SW 1271 (cell line): ENCODE measurements around the gene SLC25A18.
"Not testable (repeated sequence)": the region's sequence is repeated elsewhere in the genome, so short reads cannot be mapped to it uniquely, and the experiment has no call there.

Experiments used
- DNase-seq, 2 experiments: peaks; one replicate each; lab custom pipeline; 2025; lab: John Stamatoyannopoulos, UW

The SLC25A18 gene, protein sequence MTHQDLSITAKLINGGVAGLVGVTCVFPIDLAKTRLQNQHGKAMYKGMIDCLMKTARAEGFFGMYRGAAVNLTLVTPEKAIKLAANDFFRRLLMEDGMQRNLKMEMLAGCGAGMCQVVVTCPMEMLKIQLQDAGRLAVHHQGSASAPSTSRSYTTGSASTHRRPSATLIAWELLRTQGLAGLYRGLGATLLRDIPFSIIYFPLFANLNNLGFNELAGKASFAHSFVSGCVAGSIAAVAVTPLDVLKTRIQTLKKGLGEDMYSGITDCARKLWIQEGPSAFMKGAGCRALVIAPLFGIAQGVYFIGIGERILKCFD

DNA sequence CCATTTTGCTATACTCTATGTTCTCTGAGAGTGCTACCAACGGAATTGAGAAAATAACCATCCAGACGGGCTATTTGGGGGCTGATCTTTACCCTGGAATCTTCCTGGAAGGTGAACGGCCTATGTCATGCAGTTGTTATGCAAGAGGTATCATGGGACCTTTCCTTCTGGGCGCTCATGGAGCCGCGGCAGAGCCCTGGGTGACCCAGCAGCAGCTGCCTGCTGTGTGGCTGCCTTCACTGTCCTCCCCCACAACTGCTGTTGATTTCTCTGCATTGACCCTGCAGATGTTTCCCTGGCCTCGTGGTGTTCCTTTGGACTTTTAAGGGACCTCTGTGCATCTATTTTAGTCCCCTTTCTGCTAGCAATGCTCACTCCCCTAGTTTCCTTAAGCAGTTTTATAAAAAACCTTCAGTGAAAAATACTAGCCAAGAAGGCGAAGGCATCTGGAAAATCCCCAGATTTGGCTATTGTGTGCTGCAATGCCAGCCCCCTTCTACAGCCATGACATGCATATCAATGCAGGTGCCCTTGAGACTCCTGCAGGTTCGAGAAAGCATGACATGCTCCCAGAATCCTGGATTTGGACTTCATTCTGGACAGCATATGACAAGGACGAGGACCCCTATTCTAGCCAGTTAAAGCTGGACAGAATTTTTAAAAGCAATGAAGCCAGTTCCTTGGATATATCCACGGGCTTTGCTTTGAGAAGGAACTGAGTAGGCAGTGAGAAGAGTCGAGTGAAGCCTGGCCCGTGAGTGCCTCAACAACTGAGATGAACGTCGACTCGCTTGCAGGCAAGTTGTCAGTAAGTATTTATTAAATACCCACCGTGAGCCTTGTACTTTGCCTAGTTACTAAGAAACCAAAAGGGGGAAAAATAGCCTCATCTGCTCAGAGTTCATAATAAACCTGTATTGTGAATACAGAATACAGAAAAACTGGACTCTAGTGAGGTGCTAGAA is at the start of gene SLC25A18:
Gene SLC25A18, plus strand, starts transcription at position 593 of the 965 bp plus-strand sequence. CDS start 16,447 bp downstream, outside the sequence.
- DNase-seq = no peak

DNA sequence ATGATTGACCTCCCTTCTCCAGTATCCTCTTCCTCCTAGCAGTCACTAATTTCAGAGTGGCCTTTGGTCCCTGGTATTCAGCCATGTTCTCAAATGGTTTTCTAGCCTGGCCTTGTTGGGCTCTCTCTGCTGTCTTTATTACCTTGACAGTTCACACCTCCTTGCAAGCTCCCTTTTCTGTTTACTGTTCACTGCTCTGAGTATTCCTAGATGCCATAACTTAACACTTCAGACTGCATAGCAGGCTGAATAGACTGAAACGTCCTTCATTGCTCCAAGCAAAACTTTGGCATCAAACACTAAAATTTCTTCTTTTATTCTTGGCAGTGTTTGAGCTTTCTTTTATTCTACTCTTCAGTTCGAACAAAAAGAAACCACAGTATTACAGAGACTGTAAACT is 49.7 kb upstream of the SLC25A18 start:
- no peak for DNase-seq

DNA sequence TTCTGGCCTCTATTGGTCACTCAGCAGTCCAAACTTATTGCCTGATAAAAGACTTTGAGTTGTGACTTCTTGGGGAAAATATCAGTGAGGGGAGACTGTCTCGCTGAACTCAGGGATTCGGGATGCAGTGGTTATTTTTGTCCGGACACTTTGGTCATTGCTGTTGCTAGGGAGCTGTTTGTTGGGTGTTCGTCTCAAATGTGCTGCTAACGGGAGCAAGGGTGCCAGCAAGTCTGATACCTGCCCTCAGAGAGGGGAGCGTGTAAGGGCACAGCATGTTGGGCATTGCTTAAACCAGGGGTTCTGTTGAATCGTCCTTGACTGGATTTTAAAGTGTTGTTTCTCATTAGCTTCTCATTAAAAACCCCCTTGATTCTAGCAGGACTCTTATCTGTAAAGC is 49.2 kb upstream of the SLC25A18 start:
- DNase-seq = no peak

DNA sequence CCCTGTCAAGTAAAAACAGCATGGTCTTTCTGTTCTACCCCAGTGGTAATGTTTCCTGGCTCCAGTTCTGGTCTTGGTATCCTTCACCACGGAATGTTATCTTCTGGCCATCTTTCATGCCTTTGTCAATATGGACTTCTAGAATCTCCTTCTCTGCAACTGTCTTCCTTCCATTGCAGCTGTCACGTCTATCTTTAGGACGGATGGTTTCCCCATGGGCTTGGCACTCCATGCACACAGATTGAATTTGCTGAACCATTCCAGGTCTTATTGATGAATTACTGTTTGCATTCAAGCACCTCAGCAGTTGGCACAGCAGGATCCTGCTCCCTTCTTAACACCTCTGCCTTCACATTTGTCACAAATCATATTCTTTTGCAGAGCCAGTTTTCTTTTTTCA is 44.9 kb upstream of the SLC25A18 start:
- no peak for DNase-seq

DNA sequence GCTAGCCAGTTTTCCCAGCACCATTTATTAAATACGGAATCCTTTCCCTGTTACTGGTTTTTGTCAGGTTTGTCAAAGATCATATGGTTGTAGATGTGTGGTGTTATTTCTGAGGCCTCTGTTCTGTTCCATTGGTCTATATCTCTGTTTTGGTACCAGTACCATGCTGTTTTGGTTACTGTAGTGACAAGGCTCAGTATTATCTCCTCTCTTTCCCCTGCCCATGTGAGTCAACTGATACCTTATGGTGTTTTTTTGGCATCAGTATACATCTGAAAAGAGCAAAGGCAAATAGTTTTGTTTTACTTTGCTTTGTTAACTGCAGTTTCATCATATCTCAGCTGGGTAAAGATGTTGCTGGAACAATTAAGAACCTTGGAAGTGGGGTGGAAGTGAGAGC is 41.3 kb upstream of the SLC25A18 start:
- not testable (repeated sequence) for DNase-seq

DNA sequence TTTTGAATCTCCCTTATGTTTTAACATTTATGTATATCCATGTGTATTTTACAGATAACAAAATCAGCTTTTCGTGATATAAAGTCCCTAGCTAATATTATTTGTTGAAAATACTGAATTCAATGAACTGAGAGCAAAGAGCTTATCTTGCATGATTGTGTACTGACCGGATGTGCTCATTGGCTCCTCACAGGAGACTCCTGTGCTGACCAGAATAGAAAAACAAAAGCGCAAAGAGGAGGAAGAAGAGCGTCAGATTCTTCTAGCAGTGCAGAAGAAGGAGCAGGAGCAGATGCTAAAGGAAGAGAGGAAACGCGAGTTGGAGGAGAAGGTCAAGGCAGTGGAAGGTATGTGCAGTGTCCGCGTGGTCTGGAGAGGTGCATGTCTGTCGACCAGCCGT is 39.4 kb upstream of the SLC25A18 start:
- no peak for DNase-seq

DNA sequence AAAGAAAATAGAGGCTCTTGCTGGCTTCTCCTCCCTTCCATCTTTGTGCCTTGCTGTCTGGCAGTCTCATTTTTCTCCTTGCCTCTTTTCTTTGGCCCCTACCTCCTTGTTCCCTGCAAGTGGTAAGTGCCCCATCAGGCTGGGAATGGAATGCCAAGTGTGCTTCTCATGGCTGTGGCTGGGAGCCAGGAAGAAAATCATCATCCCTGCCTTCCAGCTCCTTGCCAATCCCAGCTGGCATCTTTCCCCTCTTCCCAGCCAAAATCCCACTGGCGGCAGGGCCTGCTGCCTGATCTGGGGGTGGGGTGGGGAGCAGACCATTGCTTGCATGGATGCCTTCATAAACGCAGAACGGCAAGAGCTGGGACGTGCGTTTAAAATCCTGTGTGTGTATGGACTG is 27.0 kb upstream of the SLC25A18 start:
- no peak for DNase-seq

DNA sequence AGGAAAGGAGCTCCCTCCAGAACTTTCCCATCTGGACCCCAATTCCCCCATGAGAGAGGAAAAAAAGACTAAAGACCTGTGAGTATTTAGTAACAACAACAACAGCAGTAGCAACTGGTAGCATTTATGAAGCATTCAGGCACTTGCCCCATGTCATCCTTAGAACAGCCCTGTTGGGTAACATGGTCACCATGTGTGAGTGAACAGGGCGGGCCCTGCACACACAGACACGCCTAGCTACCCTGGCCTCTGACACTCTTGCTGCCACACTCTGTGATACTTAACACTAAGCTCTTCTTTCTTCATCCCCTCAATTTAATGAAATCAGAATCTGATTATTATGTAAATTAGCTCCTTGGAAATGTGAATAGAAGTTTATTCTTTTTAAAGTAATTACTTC is 26.1 kb upstream of the SLC25A18 start:
- no peak for DNase-seq

DNA sequence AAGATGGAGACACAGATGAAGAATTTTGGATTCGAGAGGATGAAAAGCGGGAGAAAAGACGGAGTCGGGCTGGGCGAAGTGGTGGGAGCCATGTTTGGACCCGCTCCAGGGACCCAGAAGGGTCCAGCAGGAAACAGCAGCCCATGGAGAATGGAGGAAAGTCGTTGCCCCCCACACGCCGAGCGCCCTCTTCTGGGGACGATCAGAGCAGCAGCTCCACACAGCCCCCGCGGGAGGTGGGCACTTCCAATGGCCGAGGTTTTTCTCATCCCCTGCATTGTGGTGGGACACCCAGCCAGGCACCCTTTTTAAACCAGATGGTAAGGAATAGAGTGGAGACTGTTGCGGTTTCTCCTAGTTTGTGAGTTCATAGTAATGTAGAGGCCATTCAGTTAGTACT is 22.8 kb upstream of the SLC25A18 start:
- no peak for DNase-seq

DNA sequence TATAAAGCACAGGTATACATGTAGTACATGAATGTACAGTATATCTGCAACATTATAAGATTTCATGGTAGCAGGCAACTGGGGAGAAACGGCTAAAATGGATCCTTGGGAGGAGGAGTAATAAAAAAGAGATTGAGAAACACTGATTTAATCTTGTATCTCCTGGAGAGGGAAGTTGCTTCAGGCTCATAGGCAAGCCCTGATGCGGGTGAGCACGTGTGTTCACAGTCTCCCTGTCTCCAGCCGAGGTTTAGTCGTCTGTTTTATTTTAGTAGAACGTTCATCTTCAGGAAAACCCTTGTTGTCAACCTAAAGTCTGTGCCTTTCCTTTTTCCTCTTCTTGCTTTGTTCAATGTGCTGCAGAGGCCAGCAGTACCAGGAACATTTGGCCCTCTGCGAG is 21.8 kb upstream of the SLC25A18 start:
- DNase-seq = no peak

DNA sequence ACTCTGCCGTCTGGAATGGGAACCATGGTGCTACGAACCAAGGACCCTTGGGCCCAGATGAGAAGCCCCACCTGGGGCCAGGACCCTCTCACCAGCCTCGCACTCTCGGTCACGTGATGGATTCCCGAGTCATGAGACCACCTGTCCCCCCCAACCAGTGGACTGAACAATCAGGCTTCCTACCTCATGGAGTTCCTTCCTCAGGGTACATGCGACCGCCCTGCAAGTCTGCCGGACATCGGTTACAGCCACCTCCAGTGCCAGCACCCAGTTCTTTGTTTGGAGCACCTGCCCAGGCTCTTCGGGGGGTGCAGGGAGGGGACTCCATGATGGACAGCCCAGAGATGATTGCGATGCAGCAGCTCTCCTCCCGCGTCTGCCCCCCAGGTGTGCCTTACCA is 20.8 kb upstream of the SLC25A18 start:
- DNase-seq = no peak

DNA sequence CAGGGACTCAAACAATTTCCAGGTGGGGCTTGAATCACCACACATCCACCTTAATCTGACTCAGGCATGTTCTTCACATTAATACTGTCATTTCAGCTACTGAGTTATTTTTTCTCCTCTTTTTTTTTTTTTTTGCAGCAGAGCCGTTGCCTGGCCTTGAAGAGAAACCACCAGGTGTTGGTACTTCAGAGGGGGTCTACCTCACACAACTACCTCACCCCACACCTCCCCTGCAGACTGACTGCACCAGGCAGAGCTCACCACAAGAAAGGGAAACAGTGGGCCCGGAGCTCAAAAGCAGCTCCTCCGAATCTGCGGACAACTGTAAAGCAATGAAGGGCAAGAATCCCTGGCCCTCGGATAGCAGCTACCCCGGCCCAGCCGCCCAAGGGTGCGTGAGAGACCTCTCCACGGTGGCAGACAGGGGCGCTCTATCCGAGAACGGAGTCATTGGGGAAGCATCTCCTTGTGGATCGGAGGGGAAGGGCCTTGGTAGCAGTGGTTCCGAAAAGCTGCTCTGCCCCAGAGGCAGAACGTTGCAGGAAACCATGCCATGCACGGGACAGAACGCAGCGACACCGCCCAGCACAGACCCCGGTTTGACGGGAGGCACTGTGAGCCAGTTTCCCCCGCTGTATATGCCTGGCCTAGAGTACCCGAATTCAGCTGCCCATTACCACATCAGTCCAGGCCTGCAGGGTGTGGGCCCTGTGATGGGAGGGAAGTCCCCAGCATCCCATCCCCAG is 15.1 kb upstream of the SLC25A18 start:
- no peak for DNase-seq

DNA sequence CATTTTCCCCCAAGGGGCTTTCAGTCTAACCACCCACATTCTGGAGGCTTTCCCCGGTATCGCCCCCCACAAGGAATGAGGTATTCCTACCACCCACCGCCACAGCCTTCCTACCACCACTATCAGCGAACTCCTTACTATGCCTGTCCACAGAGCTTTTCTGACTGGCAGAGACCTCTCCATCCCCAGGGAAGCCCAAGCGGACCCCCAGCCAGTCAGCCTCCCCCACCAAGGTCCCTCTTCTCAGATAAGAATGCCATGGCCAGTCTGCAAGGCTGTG is 14.6 kb upstream of the SLC25A18 start:
- no peak for DNase-seq

DNA sequence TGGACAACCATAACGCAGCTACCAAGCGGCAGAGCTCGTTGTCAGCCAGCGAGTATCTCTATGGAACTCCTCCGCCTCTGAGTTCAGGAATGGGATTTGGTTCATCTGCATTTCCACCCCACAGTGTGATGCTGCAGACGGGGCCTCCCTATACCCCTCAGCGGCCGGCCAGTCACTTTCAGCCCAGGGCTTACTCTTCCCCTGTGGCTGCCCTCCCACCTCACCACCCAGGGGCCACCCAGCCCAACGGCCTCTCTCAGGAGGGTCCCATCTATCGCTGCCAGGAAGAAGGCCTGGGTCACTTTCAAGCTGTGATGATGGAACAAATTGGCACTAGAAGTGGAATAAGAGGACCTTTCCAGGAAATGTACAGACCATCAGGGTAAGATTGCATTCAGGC is 14.1 kb upstream of the SLC25A18 start:
- no peak for DNase-seq

DNA sequence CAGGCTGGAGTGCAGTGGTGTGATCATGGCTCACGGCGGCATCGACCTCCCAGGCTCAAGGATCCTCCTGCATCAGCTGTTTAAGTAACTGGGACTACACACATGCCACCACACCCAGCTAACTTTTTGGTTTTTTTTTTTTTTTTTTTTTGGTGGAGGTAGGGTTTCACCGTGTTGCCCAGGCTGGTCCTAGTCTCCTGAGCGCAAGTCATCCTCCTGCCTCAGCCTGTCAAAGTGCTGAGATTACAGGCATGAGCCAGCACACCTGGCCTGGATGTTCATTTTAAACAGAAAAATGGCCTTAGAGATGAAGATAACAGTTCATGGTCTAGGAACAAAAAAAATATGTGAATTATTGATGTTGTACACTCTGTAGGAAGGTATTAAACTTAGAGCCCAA is 13.6 kb upstream of the SLC25A18 start:
- no peak for DNase-seq

DNA sequence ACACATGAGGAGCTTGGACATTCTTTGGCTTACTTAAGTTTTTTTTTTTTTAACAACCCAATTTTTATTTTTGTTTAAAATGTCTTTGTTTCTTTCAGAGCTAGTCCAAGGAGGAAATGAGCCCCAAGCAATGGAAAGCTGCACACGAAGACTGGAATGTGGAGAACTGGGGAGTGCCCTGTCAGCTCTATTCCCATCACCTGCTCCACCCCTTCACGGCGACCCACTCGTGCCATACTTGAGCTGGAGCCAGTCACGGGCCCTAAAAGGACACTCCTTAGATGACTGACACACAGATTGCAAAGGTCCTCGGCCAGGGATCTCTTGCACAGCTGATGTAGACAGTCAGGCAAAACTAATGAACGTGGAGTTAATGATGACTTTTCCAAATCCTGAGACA is 10.6 kb upstream of the SLC25A18 start:
- DNase-seq = no peak

DNA sequence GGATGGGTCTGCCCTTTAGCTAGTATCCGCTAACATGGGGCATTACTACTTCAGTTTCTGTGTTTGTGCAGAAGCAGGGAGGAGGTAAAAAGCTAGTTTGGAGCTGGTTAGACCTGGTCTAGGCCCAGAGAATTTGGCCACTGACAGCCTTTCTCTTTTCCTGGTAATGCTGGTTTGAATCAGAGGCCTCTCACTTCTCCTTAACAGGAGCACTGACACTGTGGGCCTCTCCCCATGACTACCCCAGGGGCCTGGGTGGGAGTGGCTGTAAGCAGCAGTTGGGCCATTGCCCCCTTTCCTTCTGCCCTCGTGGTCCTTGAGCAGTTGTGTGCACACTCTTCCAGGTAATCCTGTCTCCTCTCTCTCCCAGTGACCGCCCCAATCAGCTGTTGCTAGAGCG is 8.5 kb upstream of the SLC25A18 start:
- DNase-seq = no peak

DNA sequence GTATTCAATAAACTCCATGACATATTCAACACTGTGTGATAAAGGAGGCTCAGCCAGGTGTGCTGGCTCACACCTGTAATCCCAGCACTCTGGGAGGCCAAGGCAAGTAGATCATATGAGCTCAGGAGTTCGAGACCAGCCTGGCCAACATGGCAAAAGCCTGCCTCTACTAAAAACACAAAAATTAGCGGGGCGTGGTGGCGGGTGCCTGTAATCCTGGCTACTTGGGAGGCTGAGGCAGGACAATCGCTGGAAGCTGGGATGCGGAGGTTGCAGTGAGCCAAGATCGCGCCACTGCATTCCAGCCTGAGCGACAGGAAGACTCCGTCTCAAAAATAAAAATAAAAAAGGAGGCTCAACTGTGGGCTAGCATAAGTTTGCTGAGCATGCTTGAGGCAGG is 4.1 kb upstream of the SLC25A18 start:
- DNase-seq = no peak

DNA sequence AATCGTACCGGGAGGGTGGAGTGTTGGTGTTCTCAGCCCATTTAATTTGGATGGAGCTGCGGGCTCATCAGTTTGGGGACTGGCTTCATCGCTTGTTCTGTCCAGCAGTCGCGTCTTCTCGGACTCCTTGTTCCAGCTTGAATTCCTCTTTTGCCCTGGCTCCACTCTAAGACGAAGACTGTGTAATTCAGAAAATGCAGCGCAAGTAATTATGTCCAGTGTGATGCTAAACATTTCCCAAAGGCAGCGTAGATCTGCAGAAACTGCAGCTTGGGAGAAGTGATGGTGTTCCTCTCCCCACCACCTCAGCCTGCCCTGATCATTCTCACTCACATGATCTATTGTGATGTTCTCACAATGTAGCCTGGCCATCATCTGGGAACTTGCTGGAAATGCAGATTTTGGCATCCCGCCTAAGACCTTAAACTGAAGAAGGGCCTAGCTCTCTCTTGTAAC is 666 bp downstream of the SLC25A18 start:
- no peak for DNase-seq

DNA sequence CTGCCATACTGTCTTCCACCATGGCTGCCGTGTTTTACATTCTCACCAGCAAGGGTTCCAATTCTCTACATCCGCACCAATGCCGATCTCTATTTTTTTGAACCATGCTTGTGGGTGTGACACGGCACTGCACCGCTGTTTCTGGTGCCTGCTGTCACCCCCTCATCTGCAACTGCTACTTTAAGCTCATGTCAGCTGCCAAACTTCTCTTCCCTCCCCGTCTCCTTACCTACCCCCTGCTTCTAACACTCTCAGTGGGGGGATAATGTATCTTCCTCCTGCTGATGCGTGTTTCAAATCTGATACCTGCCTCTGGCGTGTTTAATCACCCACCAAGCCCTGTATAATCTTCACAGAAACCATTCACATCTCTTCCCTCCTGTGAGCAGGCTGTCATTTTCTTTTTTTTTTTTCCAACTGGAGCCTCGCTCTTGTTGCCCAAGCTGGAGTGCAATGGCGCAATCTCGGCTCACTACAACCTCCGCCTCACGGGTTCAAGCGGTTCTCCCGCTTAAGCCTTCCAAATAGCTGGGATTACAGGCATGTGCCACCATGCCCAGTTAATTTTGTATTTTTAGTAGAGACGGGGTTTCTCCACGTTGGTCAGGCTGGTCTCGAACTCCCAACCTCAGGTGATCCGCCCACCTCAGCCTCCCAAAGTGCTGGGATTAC is 2.9 kb downstream of the SLC25A18 start:
- DNase-seq = not testable (repeated sequence)

DNA sequence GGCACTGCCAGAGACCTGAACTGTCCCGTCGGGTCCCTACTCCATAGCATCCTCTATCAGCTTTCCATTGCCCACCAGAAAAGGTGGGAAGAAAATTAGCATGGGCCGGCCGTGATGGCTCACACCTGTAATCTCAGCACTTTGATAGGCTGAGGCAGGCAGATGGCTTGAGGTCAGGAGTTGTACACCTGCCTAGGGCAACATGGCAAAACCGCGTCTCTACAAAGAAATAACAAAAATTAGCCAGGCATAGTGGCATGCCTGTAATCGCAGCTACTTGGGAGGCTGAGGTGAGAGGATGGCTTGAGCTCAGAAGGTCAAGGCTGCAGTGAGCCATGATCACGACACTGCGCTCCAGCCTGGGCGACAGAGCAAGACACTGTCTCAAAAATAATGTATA is 3.5 kb downstream of the SLC25A18 start:
- DNase-seq = no peak

DNA sequence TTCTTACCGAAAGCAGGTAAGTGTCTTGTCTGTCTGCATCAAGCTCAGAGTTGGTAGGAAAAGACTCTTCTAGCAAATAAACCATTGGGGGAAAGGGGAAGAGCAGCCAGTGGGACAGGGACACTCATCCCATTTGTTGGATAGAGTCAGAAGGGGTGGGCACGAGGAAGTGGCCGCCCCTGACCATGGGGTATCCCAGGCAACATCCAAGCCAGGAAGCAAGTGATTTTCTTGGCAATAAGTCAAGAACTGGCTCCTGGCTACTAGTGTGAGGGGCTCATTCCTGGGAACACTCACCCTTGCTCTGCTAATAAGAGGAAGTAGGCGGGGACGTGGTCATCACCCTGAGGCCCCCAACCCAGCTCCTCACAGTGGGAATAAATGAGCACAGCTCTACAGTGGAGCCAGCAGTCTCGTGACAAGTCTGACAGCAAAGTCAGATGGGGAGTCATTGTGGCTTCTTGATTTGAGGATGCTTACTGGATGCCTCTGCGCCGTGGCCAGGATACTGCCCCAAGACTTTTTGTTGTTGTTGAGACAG is 6.7 kb downstream of the SLC25A18 start:
- DNase-seq = no peak
